Measurements from ENCODE around the gene SHB. TPM values are rescaled to one million over a fixed set of nuclear protein-coding genes. Genes with fewer than 3 reads are reported as not detected.

SHB gene
- total and polyA plus RNA-seq, 11 donors, result 7.8 to 31.4 (median 21.4) TPM

DNA sequence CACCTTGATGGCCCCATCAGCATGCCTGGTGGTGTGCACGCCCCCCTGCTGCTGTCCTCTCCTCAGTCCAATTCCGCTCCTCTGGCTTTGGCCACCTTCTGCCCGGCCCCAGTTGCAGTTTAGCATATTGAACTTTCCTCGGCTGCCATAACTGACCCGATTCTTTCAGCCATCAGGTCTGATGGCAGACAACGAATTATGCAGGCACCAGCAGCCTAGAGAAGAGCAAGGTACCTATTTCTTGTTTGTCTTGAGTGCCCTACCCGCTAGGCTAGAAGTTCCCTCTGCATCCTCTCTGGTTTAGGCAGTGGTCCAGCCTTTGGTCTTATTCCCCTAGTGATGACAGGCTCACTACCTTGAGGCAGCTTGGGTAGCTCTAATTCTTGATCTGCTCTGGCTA is 122.1 kb downstream of the SHB start:
- ATAC-seq (no peak), DNase-seq (no peak)
- WGBS, 4 donors, result 97 to 99% (median 98%) methylated on average over 7 of the region's 7 CpGs
- Histone ChIP-seq H3K27me3 (no peaks in the 10 kb centered on the region), H3K27ac (no peak overlapping the region), H3K9me3 (no peaks in the 10 kb centered on the region), H3K4me3 (no peak overlapping the region), H3K4me1 (peaks cover 0 to 63% (median 34%) of the 10 kb centered on the region in 12 donors), H3K36me3 (peaks cover 0 to 40% (median 14%) of the 10 kb centered on the region in 9 donors)
- intact Hi-C loops (cut with DNase I), result loop anchor here in 1 of 10 donors (5.0 kb wide), 1 partner anchor 35 kb away; no protein-coding TSS in a partner anchor
- no peak for TF ChIP-seq CTCF (IDR thresholded peaks at IDR 0.05)
- no peak for TF ChIP-seq POLR2A (IDR thresholded peaks at IDR 0.05)

GRCh38 chr9:37946041-37946440 is 123.0 kb downstream of the SHB start:
- Histone ChIP-seq H3K9me3 (no peaks in the 10 kb centered on the region), H3K4me3 (no peak overlapping the region), H3K27ac (no peak overlapping the region), H3K27me3 (no peaks in the 10 kb centered on the region), H3K36me3 (peaks cover 0 to 34% (median 14%) of the 10 kb centered on the region in 9 donors), H3K4me1 (peaks cover 0 to 60% (median 30%) of the 10 kb centered on the region in 12 donors)
- TF ChIP-seq CTCF (IDR thresholded peaks at IDR 0.05), result no peak
- TF ChIP-seq POLR2A (IDR thresholded peaks at IDR 0.05), result no peak
- ATAC-seq, result no peak
- 90 to 94% (median 90%) methylated on average over 7 to 8 of the region's 8 CpGs for WGBS, 4 donors
- DNase-seq, result peak in 1 of 5 donors; percentile 11
- intact Hi-C loops (cut with DNase I), result loop anchor here in 1 of 10 donors (5.0 kb wide), 1 partner anchor 36 kb away; no protein-coding TSS in a partner anchor

DNA sequence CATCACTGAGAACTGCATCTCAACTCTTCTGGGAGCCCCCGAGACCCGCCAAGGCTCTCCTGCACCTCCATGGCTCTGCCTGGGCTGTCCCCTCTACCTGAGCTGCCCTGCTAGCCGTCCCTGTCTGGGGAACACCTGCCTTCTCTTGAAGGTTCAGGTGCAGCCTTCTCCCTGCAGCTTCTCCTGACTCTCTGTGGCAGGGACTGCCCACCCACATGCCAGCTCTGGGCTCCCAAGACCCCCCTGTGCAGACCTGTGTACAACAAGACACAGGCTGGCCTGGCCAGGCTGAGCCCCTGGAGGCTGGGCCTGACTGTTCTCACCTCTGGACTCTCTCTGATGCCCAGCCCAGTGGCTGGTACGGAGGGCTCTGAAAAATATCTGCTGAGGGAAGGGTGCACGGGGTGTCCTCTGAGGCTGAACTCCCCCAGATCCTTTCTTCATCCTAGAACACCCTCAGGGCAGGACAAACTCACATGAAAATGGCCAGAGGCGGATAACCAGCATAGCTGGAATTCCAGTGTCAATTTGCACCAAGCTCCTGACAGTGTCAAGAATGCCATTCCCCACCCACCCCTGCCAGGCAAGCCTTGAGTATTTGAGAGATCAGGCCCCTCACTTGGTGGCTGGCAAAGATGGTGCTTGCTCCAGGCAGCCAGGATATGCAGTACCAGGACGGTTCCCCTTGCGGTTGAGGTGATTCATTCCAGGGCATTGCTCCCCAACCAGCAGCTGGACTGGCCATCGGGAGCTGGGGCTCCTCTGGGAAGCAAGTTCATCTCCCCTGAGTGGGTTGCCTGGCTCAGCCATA is 124.2 kb downstream of the SHB start:
- Histone ChIP-seq H3K4me1 (peaks cover 0 to 65% (median 34%) of the 10 kb centered on the region in 12 donors), H3K9me3 (no peaks in the 10 kb centered on the region), H3K27ac (peak overlapping the region in 2 of 12 donors; percentile 30 to 34), H3K4me3 (no peak overlapping the region), H3K36me3 (peaks cover 0 to 34% (median 14%) of the 10 kb centered on the region in 9 donors), H3K27me3 (no peaks in the 10 kb centered on the region)
- TF ChIP-seq CTCF (IDR thresholded peaks at IDR 0.05) (no peak), POLR2A (IDR thresholded peaks at IDR 0.05) (no peak)
- intact Hi-C loops (cut with DNase I), result loop anchor here in 2 of 10 donors (5.0 kb wide), 2 partner anchors 37 to 122 kb away; partner anchors contain the start of gene SHB (in 1 of the 2)
- 67 to 88% (median 76%) methylated on average over 7 to 9 of the region's 9 CpGs for whole genome bisulfite sequencing, 4 donors
- DNase-seq (peak in 1 of 5 donors; percentile 34), ATAC-seq (peak in 2 of 4 donors; percentile 20 to 24)

DNA sequence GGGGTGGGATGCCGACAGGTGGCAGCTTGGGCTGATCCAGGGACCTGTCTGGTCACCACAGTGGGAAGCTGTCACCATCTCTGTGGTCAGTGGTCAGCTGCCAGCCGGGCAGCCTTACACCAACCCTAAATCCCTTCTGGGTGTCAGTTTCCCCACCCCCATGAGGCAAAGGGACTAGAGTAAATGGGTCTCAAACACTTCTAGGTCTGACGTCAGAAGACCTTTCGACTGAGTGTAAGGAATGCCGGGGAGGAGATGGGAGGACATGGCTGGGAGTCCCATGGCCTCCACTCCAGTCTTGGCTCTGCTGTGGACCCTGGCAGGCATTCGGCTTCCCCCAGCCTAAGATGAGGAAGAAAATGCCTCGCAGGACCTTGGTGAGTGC is 124.8 kb downstream of the SHB start:
- no peaks in the 10 kb centered on the region for H3K9me3 ChIP-seq
- 86 to 88% (median 88%) methylated on average over 3 to 7 of the region's 7 CpGs for WGBS, 4 donors
- H3K27ac ChIP-seq, result peak overlapping the region in 4 of 12 donors; percentile 5 to 45 (median 32)
- ATAC-seq, result peak in 1 of 4 donors; percentile 4
- peaks cover 0 to 34% (median 14%) of the 10 kb centered on the region in 9 donors for H3K36me3 ChIP-seq
- DNase-seq, result no peak
- TF ChIP-seq POLR2A (IDR thresholded peaks at IDR 0.05) (no peak), CTCF (IDR thresholded peaks at IDR 0.05) (no peak)
- H3K27me3 ChIP-seq, result no peaks in the 10 kb centered on the region
- intact Hi-C loops (cut with DNase I), result loop anchor here in 1 of 10 donors (5.0 kb wide), 1 partner anchor 123 kb away; the partner anchor contains the start of gene SHB
- H3K4me1 ChIP-seq, result peaks cover 0 to 68% (median 39%) of the 10 kb centered on the region in 12 donors
- no peak overlapping the region for H3K4me3 ChIP-seq
